LNCaP clone FGC (cell line): ENCODE data around the gene ZC3H18.

Experiments used
- DNase-seq: peaks from one replicate; pipeline ENCODE4 v3.0.0-alpha.2; 2011; ENCODE audit warnings: low read depth
- H3K4me3 ChIP-seq: 2 replicates; pipeline ENCODE4 v1.5.1; 2011; ENCODE audit warnings: mild to moderate bottlenecking, low read depth, low read length, control low read depth
- TF ChIP-seq, protein P1 (sequence below): IDR thresholded peaks from 2 replicates; pipeline ENCODE4 v1.5.1; 2012; ENCODE audit warnings: mild to moderate bottlenecking; ENCODE audit not compliant: control insufficient read depth, insufficient read depth; ENCODE audit errors: extremely low read depth

Gene ZC3H18

GRCh38 chr16:88618182-88618955 is 48.2 kb downstream of the ZC3H18 start:
- DNase-seq, result no peak
- TF ChIP-seq, protein P1, sequence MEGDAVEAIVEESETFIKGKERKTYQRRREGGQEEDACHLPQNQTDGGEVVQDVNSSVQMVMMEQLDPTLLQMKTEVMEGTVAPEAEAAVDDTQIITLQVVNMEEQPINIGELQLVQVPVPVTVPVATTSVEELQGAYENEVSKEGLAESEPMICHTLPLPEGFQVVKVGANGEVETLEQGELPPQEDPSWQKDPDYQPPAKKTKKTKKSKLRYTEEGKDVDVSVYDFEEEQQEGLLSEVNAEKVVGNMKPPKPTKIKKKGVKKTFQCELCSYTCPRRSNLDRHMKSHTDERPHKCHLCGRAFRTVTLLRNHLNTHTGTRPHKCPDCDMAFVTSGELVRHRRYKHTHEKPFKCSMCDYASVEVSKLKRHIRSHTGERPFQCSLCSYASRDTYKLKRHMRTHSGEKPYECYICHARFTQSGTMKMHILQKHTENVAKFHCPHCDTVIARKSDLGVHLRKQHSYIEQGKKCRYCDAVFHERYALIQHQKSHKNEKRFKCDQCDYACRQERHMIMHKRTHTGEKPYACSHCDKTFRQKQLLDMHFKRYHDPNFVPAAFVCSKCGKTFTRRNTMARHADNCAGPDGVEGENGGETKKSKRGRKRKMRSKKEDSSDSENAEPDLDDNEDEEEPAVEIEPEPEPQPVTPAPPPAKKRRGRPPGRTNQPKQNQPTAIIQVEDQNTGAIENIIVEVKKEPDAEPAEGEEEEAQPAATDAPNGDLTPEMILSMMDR, result no peak
- H3K4me3 ChIP-seq, result no peak overlapping the region

DNA sequence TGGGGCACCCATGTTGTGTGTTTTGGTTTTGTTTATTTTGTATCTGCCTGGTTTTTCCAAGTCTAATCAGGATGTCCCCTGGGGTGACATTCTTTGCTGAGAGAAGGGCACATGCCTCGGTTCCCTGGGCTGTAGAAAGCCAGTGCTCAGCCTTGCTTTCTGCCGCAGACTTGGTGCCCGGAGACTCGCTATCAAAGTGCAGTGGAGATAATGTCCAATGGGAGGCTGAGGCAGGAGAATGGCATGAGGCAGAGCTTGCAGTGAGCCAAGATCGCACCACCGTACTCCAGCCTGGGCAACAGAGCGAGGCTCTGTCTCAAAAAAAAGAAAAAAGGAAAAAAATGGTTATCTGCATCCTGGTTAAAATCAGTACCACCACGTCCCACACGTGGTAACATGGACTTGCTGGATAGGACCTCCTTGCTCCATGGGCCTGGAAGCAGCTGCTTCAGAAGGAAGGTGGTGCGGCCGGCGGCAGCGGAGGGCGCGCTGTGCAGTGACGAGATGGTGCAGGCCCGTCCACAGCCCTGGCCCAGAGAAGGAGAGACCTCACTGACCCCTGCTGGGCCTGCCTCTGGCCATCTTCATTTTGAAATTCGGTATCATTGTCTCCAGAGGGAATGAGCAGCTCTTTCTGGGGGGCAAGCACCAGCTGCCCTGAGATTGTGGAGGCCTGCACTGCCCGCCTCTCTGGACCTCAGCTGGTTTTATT is 48.9 kb downstream of the ZC3H18 start:
- no peak overlapping the region for H3K4me3 ChIP-seq
- DNase-seq, result no peak
- TF ChIP-seq, protein P1, result no peak

DNA sequence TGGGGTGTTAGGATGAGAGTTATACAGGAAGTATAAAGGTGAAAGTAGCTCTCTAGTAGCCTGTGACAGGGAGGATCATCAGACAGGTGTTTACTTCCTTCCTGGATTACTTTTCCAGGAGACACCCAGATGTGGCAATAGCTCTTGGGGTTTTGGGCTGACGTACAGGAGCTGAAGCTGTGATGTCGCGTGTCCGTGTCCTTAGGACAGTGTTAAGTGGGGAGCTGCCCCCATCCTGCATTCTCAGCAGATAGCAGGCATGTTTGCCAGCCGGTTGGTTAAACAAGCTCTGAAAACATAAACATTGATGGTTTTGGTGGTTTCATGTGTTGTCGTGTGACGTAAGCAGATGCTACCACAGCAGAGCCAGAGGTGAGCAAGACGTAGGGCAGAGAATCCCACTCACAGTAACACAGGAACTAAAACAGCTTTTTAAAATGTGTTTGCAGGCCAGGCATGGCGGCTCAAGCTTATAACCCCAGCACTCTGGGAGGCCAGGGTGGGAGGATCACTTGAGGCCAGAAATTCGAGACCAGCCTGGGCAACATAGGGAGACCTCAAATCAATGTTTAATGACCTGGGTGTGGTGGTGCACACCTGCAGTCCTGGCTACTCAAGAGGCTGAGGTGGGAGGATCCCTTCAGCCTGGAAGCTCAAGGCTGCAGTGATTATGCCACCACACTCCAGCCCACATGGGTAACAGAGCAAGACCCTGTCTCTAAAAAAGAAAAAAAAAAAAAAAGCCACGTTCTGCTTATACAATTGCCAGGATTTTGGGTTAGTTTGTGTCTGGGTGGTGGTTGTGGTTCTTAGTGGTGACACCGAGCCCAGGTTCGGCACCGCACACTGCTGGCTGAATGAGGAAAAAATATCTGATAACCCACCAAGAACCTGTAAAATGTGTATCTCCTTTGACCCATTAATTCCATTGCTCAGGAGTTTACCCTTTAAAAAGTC is 49.9 kb downstream of the ZC3H18 start:
- H3K4me3 ChIP-seq, result no peak overlapping the region
- no peak for DNase-seq
- TF ChIP-seq, protein P1, result no peak

DNA sequence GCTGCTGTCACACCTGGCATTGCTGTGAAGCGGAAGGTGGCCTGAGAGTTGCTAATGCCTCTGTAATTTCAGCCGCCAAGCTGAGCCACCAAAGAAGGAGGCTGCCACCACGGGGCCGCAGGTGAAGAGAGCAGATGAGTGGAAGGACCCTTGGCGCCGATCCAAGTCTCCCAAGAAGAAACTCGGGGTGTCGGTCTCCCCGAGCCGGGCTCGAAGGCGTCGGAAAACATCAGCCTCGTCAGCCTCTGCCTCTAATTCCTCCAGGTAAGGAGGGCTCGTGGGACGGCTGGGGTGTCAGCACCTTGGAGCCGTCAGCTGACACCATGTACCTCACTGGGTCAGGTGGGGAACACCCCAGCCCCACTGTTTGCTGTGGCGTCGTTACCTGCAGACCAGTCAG is 51.9 kb downstream of the ZC3H18 start:
- no peak for DNase-seq
- no peak overlapping the region for H3K4me3 ChIP-seq
- TF ChIP-seq, protein P1, result no peak

GRCh38 chr16:88622866-88623265 is 52.7 kb downstream of the ZC3H18 start:
- TF ChIP-seq, protein P1, result no peak

GRCh38 chr16:88623858-88624257 is 53.7 kb downstream of the ZC3H18 start:
- TF ChIP-seq, protein P1, result no peak
- DNase-seq, result no peak
- H3K4me3 ChIP-seq, result no peak overlapping the region

More at GRCh38 chr16:88622866-88623265, 52.7 kb downstream of the ZC3H18 start:
- no peak overlapping the region for H3K4me3 ChIP-seq
- no peak for DNase-seq
